H54 (cell line): ENCODE data around the gene KIAA0825.
"Not testable (repeated sequence)": the region's sequence is repeated elsewhere in the genome, so short reads cannot be mapped to it uniquely, and the experiment has no call there.

Experiments used
- DNase-seq: peaks from one replicate; pipeline ENCODE4 v3.0.0; 2011; ENCODE audit warnings: low spot score, mixed read lengths; ENCODE audit not compliant: insufficient read length
- FAIRE-seq: peaks from 3 replicates; lab custom pipeline; 2011; peaks lifted over from hg19 to GRCh38; lab: Jason Lieb, UNC
- POLR2A ChIP-seq: IDR thresholded peaks from 2 replicates; pipeline ENCODE4 v1.6.1; 2011; ENCODE audit warnings: low read depth, mild to moderate bottlenecking, low read length

The KIAA0825 gene

DNA sequence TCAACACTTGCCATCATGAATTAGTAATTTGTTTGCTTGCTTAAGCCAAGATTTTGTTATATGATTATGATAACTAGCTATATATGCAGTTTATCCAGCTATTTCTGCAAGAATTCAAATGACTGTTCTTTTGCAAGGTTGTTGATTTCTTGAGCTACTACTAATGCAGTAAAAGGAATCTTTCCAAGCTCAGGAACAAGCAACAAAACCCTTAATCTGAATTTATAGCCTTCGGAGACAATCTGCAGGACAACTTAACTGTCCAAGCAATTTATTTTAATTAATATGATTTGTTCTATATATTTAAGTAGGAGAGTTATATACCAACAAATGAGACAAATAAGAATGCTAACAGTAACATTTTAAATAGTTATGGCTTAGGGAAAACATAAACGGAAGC is 450.3 kb downstream of the KIAA0825 start:
- no peak for FAIRE-seq
- DNase-seq = no peak
- TF ChIP-seq POLR2A = no peak

DNA sequence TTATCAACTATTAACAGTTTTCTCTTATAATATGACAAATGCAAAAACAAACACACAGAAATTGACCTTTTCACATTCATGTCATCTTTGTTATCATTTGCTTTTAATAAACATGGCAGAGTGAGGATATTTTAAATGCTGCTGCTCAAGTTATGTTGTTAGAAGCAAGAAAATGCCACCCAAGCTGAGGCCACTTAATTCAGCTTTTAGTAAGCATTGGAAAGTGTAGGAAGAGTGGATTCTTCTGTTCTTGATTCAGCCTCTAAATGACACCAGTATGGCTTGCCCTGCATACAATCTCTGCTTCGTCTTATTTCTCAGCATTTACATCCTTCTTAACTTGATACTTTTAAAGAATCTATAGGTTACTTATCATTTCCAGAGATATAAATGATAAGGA is 456.6 kb downstream of the KIAA0825 start:
- DNase-seq (no peak), FAIRE-seq (no peak)
- no peak for TF ChIP-seq POLR2A

GRCh38 chr5:94159144-94159543 is 459.3 kb downstream of the KIAA0825 start:
- DNase-seq (no peak), FAIRE-seq (no peak)
- no peak for TF ChIP-seq POLR2A

GRCh38 chr5:94157704-94158539 is 460.5 kb downstream of the KIAA0825 start:
- DNase-seq = no peak
- TF ChIP-seq POLR2A = no peak
- FAIRE-seq = peak; percentile 57

- DNase-seq (no peak), FAIRE-seq (no peak)
- TF ChIP-seq POLR2A = no peak
Observed at GRCh38 chr5:94154672-94155071, 463.7 kb downstream of the KIAA0825 start.

GRCh38 chr5:94153736-94154450 is 464.5 kb downstream of the KIAA0825 start:
- no peak for DNase-seq
- no peak for TF ChIP-seq POLR2A
- FAIRE-seq = peak; percentile 64

DNA sequence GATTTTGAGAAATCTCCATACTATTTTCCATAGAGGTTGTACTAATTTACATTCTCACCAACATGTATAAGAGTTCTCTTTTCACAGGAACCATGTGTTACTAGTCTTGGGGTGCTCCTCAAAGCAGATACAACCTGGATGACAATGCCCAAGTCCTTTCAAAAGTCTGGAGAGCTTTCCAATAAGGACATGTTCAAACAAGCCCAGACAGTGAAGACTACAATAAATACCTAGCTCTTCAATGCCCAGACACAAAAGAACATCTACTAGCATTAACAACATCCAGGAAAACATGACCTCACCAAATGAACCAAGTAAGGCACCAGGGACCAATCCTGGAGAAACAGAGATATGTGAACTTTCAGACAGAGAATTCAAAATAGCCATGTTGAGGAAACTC is 474.8 kb downstream of the KIAA0825 start:
- DNase-seq, FAIRE-seq: not testable (repeated sequence)

DNA sequence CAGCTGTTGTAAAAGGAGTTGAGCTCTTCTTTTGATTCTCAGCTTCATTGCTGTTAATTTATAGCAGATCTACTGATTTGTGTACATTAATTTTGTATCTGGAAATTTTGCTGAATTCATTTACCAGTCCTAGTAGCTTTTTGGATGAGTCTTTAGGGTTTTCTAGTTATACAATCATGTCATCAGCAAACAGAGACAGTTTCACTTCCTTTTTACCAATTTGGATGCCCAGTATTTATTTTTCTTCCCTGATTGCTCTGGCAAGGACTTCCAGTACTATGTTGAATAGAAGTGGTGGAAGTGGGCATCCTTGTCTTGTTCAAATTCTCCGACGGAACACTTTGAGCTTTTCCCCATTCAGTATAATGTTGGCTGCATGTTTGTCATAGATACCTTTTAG is 478.1 kb downstream of the KIAA0825 start:
- no peak for DNase-seq
- TF ChIP-seq POLR2A = no peak
- no peak for FAIRE-seq

DNA sequence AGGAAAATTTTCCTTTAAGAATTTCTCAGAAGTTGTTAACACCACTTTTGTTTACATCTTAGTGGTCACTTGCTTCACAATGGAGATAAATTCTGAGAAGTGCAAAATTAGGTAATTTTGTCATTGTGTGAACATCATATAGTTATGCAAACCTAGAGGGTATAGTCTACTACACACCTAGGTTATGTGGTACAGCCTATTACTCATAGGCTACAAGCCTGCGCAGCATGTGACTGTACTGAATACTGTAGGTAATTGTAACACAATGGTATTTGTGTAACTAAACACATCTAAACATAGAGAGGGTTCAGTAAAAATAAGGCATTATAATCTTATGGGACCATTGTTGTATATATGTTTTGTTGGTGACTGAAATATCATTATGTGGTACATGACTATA is 488.3 kb downstream of the KIAA0825 start:
- no peak for FAIRE-seq
- TF ChIP-seq POLR2A = no peak
- no peak for DNase-seq

DNA sequence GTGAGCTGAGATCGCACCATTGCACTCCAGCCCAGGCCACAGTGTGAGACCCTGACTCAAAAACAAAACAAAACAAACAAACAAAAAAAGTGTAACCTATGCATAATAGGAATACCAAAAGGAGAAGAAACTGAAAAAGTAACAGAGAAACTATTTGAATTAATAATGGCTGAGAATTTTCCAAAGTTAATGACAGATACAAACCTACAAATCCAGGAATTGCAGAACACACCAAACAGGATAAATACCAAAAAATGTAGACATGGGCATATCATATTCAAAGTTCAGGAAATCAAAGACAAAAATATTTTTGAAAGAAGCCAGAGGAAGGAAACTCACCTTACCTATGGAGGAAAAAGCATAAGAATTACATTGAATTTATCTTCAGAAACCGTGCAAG is 493.3 kb downstream of the KIAA0825 start:
- no peak for DNase-seq
- no peak for TF ChIP-seq POLR2A
- FAIRE-seq = no peak

DNA sequence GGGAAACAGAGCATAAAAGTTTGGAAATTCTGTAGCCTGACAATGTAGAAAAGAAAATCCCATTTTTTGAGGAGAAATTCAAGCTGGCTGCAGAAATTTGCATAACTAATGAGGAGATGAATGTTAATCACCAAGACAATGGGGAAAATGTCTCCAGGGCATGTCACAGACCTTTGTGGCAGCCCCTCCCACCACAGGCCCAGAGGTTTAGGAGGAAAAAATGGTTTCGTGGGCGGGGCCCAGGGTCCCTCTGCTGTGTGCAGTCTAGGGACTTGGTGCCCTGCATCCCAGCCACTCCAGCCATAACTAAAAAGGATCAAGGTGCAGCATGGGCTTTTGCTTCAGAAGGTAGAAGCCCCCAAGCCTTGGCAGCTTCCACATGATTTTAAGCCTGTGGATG is 502.1 kb downstream of the KIAA0825 start:
- not testable (repeated sequence) for FAIRE-seq, DNase-seq

- DNase-seq (no peak), FAIRE-seq (no peak)
Observed at GRCh38 chr5:94113087-94113486, 505.3 kb downstream of the KIAA0825 start.

GRCh38 chr5:94111209-94112004 is 507.0 kb downstream of the KIAA0825 start:
- peak; percentile 49; the same call in 1 of the 2 replicates for TF ChIP-seq POLR2A
- DNase-seq (peak; percentile 78), FAIRE-seq (peak; percentile 88)

More at GRCh38 chr5:94113087-94113486, 505.3 kb downstream of the KIAA0825 start:
- TF ChIP-seq POLR2A = no peak

DNA sequence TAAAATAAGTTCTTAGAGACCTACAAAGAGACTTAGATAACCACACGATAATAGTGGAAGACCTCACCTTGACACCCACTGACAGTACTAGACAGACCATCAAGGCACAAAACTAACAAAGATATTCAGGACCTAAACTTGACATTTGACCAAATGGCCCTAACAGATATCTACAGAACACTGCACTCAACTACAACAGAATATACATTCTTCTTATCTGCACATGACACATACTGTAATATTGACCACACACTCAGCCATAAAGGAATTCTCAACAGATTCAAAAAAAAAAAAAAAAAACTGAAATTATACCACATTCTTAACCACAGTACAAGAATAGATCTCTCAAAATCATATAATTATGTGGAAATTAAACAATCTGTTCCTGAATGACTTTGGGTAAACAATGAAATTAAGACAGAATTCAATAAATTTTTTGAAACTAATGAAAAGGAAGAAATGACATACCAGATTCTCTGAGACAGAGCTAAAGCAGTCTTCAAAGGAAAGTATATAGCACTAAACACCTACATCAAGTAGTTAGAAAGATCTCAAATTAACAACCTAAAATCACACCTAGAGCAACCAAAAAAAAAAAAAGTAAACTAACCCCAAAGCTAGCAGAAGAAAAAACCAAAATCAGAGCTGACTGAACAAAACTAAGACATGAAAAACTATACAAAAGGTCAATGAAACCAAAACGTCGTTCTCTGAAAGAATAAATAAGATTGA is 514.7 kb downstream of the KIAA0825 start:
- DNase-seq (no peak), FAIRE-seq (no peak)
- TF ChIP-seq POLR2A = no peak
